A204.1 (cell line): ENCODE results near the gene TSPEAR.

ENCODE experiments used
- FAIRE-seq: peaks from 2 replicates; lab custom pipeline; 2012; peaks lifted over from hg19 to GRCh38; lab: Jason Lieb, UNC

TSPEAR gene

GRCh38 chr21:44544566-44544965 lies 166.8 kb downstream of the TSPEAR start:
- FAIRE-seq: no peak

GRCh38 chr21:44542716-44543115 lies 168.7 kb downstream of the TSPEAR start:
- no peak for FAIRE-seq

GRCh38 chr21:44540741-44541288 lies 170.6 kb downstream of the TSPEAR start:
- no peak for FAIRE-seq

GRCh38 chr21:44539991-44540666 lies 171.2 kb downstream of the TSPEAR start, which contains the start of gene KRTAP10-1:
Gene KRTAP10-1, minus strand, starts transcription at chr21:44540195. Its CDS starts 45 bp downstream, at chr21:44540150.
- no peak for FAIRE-seq

- no peak for FAIRE-seq
These were observed 172.3 kb downstream of the TSPEAR start for GRCh38 chr21:44539046-44539445.

- no peak for FAIRE-seq
These were observed 173.2 kb downstream of the TSPEAR start for GRCh38 chr21:44537930-44538911.

GRCh38 chr21:44535963-44536362 lies 175.4 kb downstream of the TSPEAR start:
- no peak for FAIRE-seq

GRCh38 chr21:44534688-44535087 lies 176.7 kb downstream of the TSPEAR start:
- FAIRE-seq: no peak

- no peak for FAIRE-seq
These were observed 177.3 kb downstream of the TSPEAR start for GRCh38 chr21:44533891-44534627.

- no peak for FAIRE-seq
These were observed 178.1 kb downstream of the TSPEAR start for GRCh38 chr21:44533121-44533890.

GRCh38 chr21:44532712-44533111 lies 178.7 kb downstream of the TSPEAR start:
- FAIRE-seq: no peak

- FAIRE-seq: no peak
These were observed 179.5 kb downstream of the TSPEAR start for GRCh38 chr21:44531606-44532564.

GRCh38 chr21:44530903-44531605 lies 180.3 kb downstream of the TSPEAR start:
- FAIRE-seq: no peak

- no peak for FAIRE-seq
These were observed 181.0 kb downstream of the TSPEAR start for GRCh38 chr21:44530221-44530902.

- FAIRE-seq: no peak
These were observed 181.8 kb downstream of the TSPEAR start for GRCh38 chr21:44529503-44530125.

- FAIRE-seq: no peak
These were observed 182.4 kb downstream of the TSPEAR start for GRCh38 chr21:44529011-44529421.

- no peak for FAIRE-seq
These were observed 182.8 kb downstream of the TSPEAR start for GRCh38 chr21:44528634-44528995.

- no peak for FAIRE-seq
These were observed 183.3 kb downstream of the TSPEAR start for GRCh38 chr21:44527983-44528633.
